Inflammatory macrophage treated with lipopolysaccharide for 1 hour (primary cell): Measurements from ENCODE around the gene REEP6.

Experiments
- DNase-seq, 2 donors: peaks; one replicate each; pipeline ENCODE4 v3.0.0-alpha.2; 2020 to 2022

REEP6 gene

GRCh38 chr19:1457031-1457739 is 33.8 kb upstream of the REEP6 start:
- DNase-seq = no peak

DNA sequence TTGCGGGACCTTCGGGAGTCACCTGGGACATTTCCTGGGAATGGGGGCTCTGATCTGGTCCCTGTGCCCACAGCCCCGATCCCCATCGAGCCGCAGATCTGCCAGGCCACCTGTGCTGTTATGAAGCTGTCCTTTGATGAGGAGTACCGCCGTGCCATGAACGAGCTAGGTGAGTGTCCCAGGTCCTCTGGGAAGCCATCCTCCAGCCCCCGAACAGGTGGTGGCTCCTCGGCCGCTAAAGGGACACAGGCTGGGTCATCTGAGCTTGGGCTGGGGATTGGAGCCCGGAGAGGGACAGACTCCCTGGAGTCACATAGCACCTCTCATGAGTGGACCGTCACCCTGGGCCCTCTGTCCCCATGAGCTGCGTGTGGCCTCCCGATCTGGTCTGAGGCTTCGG is 33.1 kb upstream of the REEP6 start:
- DNase-seq = no peak

DNA sequence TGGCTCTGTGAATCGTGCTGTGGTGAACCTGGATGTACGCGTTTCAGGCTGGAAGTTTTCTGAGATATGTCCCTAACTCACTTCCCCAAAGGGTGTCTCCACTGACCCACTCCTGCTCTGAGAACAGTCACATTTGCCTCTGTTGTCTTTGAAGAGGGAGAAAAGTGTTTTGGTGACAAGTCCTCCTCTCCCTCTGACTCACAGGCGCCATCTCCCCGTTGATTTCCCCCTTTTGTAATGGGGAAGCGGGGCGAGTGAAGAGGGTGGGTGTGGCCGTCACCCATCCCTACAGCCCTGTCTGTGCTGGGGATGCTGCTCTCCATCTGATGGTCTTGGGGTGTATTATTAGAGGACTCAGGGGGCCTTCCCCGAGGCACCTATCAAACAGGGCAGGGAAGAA is 31.5 kb upstream of the REEP6 start:
- DNase-seq = peak; percentile 79 to 80

GRCh38 chr19:1460033-1460995 is 30.7 kb upstream of the REEP6 start:
- DNase-seq = no peak

- DNase-seq = no peak
Measured at GRCh38 chr19:1461862-1462261, 29.1 kb upstream of the REEP6 start.

DNA sequence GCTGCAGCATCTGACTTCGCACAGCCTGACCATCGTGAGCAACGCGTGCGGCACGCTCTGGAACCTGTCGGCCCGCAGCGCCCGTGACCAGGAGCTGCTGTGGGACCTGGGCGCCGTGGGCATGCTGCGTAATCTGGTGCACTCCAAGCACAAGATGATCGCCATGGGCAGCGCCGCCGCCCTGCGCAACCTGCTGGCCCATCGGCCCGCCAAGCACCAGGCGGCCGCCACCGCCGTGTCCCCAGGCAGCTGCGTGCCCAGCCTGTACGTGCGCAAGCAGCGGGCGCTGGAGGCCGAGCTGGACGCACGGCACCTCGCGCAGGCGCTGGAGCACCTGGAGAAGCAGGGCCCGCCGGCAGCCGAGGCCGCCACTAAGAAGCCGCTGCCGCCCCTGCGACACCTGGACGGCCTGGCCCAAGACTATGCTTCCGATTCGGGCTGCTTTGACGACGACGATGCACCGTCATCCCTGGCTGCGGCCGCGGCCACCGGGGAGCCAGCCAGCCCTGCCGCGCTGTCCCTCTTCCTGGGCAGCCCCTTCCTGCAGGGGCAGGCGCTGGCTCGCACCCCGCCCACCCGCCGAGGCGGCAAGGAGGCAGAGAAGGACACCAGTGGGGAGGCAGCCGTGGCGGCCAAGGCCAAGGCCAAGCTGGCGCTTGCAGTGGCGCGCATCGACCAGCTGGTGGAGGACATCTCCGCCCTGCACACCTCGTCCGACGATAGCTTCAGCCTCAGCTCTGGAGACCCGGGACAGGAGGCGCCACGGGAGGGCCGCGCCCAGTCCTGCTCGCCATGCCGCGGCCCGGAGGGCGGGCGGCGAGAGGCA is 25.6 kb upstream of the REEP6 start:
- peak in 1 of 2 donors; percentile 34 for DNase-seq

GRCh38 chr19:1466018-1466460 is 24.9 kb upstream of the REEP6 start:
- no peak for DNase-seq

- no peak for DNase-seq
Measured at GRCh38 chr19:1466461-1467214, 24.3 kb upstream of the REEP6 start.

DNA sequence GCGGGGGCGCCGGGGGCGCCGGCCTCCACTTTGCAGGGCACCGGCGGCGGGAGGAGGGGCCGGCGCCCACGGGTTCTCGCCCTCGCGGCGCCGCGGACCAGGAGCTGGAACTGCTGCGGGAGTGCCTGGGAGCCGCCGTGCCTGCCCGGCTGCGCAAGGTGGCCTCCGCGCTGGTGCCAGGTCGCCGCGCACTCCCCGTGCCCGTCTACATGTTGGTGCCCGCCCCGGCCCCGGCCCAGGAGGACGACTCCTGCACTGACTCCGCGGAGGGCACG is 23.8 kb upstream of the REEP6 start:
- DNase-seq = no peak

DNA sequence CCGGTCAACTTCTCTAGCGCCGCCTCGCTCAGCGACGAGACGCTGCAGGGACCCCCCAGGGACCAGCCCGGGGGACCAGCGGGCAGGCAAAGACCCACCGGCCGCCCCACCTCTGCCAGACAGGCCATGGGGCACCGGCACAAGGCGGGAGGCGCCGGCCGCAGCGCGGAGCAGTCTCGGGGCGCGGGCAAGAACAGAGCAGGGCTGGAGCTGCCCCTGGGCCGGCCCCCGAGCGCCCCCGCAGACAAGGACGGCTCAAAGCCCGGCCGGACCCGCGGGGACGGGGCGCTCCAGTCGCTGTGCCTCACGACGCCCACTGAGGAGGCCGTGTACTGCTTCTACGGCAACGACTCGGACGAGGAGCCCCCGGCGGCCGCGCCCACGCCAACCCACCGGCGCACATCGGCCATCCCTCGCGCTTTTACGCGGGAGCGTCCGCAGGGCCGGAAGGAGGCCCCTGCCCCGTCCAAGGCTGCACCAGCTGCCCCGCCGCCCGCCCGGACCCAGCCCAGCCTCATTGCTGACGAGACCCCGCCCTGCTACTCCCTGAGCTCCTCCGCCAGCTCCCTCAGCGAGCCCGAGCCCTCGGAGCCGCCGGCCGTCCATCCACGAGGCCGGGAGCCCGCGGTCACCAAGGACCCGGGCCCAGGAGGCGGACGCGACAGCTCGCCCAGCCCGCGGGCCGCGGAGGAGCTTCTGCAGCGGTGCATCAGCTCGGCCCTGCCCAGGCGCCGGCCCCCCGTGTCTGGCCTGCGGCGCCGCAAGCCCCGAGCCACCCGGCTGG is 23.3 kb upstream of the REEP6 start:
- no peak for DNase-seq

DNA sequence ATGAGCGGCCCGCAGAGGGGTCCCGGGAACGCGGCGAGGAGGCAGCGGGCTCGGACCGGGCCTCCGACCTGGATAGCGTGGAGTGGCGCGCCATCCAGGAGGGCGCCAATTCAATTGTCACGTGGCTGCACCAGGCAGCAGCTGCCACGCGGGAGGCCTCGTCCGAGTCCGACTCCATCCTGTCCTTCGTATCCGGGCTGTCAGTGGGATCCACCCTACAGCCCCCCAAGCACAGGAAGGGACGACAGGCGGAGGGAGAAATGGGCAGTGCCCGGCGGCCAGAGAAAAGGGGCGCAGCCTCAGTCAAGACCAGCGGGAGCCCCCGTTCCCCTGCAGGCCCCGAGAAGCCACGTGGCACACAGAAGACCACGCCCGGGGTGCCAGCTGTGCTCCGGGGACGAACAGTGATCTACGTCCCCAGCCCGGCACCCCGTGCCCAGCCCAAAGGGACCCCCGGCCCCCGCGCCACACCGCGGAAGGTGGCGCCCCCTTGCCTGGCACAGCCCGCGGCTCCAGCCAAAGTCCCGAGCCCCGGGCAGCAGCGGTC is 22.6 kb upstream of the REEP6 start:
- no peak for DNase-seq

DNA sequence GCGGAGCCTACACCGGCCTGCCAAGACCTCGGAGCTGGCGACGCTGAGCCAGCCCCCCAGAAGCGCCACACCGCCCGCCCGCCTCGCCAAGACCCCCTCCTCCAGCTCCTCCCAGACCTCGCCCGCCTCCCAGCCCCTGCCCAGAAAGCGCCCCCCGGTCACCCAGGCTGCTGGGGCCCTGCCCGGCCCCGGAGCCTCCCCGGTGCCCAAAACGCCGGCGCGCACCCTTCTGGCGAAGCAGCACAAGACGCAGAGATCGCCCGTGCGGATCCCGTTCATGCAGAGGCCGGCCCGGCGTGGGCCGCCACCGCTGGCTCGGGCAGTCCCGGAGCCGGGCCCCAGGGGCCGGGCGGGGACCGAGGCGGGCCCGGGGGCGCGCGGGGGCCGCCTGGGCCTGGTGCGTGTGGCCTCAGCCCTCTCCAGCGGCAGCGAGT is 22.1 kb upstream of the REEP6 start:
- DNase-seq = peak; percentile 8 to 34

GRCh38 chr19:1469255-1470054 is 21.5 kb upstream of the REEP6 start:
- no peak for DNase-seq

DNA sequence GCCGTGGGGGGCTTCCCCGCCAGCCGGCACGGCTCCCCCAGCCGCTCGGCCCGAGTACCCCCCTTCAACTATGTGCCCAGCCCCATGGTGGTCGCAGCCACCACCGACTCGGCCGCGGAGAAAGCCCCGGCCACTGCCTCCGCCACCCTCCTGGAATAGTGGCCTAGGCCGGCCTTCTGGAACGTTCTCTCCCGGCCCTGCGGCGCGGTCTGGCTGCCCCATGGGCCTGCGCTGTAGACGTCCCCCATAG is 21.0 kb upstream of the REEP6 start:
- DNase-seq = no peak

- DNase-seq = no peak
Measured at GRCh38 chr19:1470305-1471009, 20.5 kb upstream of the REEP6 start.

- no peak for DNase-seq
Measured at GRCh38 chr19:1471010-1471514, 19.9 kb upstream of the REEP6 start.

- DNase-seq = peak in 1 of 2 donors; percentile 44
Measured at GRCh38 chr19:1471515-1472160, 19.3 kb upstream of the REEP6 start.

- DNase-seq = no peak
Measured at GRCh38 chr19:1472231-1473084, 18.5 kb upstream of the REEP6 start.
